GM12892 (cell line): Measurements from ENCODE around the gene NCK2.

ENCODE experiments used
- POLR2A ChIP-seq: IDR thresholded peaks from 2 replicates; pipeline ENCODE4 v1.6.1; 2011; ENCODE audit warnings: low read depth, low read length, control low read depth
- POLR2AphosphoS5 ChIP-seq: IDR thresholded peaks from 2 replicates; pipeline ENCODE4 v1.6.1; 2011; ENCODE audit warnings: low read depth, low read length, control low read depth

GRCh38 chr2:105766300-105766866 is 21.7 kb downstream of the NCK2 start:
- TF ChIP-seq POLR2A (no peak), POLR2AphosphoS5 (no peak)
